Measurements from ENCODE around the gene CST7. TPM values are rescaled to one million over a fixed set of nuclear protein-coding genes. Genes with fewer than 3 reads are reported as not detected.
"Not testable (repeated sequence)": the region's sequence is repeated elsewhere in the genome, so short reads cannot be mapped to it uniquely, and the experiment has no call there.

Gene CST7
- total RNA-seq, 1 donor from 2014 or later, result not detected

DNA sequence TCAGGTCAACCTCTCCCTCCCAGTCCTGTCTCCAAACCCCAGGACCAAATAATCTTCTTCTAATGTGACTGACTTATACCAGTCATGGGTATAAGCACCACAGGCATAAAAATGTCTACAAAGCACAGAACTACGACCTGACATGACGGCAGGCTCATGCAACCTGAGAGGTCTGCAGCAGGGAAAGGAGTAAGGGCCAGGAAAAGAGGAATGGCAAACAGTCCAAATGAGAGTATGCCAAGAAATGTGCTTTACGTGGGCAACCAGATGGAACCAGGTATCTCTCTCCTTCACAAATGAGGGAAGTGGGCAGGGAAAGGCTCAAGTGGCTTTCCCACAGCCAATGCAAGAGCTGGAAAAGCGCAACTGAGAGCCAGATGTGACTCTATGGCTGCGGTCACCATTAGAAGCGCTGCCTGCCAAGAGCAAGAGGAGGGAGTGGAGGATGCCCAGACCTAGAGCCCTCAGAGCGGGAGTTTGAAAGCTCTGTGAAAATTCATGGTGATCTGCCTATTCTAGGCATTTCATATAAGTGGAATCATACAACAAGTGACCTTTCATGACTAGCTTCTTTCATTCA, 37.5 kb downstream of the CST7 start:
- no peak for DNase-seq (ENCODE audit: low spot score)

DNA sequence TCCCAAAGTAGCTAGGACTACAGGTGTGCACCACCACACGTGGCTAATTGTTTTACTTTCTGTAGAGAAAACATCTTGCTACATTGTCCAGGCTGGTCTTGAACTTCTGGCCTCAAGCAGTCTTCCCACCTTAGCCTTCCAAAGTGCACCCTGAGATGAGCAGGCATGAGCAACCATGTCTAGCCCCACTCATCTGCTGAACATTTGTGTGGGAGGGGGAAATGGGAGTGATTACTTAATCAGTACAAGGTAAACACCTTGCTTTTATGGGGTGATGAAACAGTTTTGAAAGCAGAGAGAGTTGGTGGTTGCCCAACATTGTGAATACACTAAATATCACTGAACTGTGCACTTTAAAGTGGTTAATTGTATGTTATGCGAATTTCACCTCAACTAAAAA, 38.2 kb downstream of the CST7 start:
- DNase-seq (ENCODE audit: low spot score), result no peak

DNA sequence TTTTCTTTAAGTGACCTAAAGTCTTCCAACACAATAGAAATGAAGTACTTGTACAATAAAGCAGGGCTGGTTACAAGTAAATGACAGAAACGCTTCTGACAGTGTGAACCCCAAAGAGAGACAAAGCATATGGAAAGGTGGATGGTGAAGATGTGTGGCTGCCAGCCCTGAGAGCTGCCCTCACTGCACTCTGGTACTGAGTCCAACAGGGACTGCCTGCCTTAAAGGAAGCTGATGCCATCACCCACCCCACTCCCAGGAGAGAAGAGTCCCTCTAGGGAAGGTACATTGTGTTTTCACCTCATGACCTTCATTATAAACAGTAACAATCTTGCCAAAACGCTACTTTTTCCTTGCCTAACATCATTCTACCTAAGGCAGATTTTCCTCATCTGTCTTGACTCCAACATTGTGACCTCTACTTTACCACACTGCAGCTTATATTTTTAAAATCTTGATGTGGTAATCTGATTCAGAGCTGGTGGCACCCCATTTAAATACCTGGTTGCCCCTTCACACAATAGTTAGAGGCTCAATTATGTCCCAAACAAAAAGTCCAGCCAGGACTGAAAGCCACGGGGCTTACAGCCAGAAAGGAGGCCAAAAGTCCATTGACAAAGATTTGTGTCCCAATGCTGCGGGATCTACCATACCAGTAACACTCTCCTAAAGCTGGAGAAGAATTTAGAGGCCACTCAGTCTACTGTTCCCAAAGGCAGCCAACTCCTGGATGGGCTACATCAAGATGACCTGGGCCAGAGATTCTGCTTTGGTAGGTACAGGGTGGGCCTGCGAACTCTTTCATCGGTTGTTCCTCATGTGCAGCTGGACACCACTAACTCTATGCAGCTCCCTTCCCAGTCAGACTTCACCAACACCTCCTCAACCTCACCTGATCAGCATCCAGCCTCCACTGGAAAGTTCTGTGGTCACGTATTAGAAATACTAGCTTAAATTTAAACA, 39.1 kb downstream of the CST7 start:
- no peak for DNase-seq (ENCODE audit: low spot score)

DNA sequence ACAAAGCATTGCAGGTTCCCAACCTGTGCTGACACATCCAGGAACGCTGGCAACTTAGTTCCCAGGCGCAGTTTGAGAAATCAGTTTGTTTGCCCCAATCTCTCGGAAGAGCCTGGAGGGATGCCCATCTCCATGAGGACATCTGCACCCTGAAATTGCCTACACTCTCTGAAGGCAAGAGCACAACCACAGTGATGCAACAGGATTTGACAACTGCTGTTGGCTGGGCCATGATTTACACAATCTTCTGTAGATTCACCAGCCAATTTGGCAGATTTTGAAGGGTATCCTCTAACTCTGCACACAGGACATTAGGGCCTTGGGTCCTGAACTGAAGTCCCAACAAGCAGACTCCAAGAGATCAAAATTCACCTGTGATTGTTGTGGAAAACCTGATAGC, 40.1 kb downstream of the CST7 start:
- DNase-seq (ENCODE audit: low spot score), result no peak

DNA sequence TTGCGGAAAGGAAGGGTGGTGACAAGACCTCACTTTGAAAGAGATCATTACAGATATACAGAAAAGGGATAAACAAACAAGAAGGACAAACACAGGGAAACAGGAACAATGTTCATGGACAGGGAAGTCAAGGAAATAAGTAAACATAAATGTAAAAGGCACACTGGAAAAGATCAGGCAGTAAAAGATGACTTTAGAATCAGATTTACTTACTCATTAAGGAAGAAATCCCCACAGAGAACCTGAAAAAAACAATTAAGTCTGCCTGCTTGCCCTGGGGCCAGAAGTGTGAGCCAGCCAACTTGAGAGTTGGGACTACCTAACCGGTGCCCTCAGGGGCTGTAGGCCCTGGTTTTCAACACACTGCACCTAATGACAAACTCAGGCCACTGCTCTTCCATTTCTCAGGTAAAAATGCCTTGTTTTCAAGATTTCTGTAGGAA, 41.8 kb downstream of the CST7 start:
- DNase-seq (ENCODE audit: low spot score), result no peak

DNA sequence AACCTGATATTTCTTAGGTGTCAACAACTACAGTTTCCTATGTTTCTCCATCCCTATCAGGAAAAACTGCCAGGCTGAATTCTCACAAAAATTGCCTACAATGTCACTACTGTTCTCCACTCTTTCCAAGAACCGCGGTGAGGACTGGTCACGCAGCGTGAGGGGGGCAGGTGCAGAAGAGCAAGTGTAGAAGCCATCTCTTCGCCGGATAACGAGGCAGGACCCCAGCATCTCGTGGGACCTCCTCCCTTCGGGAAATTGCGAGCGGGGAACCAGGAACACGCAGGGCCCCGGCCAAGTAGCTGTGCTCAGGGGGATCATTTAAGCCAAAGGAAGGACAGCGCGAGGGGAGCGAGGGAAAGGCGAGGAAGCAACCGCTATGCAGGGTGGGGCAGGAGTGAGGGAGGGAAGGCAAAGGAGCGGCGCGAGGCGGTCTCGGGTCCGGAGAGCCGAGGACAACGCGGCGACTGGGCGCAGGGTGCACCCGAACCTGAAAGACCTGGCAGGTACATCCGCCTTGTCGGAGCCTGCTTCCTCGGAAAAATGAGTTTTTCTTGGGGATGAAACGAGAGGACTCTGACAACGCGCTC, 42.9 kb downstream of the CST7 start:
- peak; percentile 35 for DNase-seq (ENCODE audit: low spot score)

DNA sequence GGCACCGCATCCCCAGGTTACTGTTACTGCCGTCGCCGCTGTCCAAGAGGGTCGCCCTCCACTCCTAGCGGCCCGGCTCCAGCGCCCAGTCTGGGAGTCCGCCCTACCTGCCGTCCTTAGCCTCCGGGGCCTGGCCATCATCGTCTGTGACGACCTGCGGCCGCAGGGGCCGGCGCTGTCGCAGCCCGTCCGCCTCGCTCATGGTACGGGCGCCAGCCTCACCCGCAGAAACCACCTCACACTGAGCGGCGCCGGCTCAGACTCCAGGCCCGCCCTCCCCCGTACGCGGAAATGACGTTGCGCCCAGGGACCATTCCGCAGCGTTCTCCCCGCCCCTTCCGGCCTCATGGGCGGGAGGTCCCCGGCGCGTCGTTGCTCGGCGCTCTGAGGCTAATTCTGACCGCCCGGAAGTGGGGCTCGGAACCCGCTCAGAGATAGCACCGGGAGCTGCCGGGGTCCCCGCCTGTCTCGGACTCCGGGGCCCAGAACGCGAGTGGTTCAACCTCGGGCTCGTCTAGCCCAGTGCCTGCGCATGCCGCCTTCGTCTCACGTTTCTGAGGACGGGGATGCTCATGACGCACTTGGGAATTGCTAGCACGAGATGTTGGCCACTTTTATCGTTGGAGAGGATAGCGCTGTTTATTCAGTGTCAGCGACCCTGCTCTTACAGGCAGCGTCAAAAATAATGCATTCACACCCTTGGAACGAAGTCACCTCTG, 43.6 kb downstream of the CST7 start, which contains the start of gene APMAP:
Gene APMAP (minus strand): TSS at position 265 of the 719 bp plus-strand sequence. CDS start 63 bp downstream, at position 202.
- peak; percentile 97 for DNase-seq (ENCODE audit: low spot score)

DNA sequence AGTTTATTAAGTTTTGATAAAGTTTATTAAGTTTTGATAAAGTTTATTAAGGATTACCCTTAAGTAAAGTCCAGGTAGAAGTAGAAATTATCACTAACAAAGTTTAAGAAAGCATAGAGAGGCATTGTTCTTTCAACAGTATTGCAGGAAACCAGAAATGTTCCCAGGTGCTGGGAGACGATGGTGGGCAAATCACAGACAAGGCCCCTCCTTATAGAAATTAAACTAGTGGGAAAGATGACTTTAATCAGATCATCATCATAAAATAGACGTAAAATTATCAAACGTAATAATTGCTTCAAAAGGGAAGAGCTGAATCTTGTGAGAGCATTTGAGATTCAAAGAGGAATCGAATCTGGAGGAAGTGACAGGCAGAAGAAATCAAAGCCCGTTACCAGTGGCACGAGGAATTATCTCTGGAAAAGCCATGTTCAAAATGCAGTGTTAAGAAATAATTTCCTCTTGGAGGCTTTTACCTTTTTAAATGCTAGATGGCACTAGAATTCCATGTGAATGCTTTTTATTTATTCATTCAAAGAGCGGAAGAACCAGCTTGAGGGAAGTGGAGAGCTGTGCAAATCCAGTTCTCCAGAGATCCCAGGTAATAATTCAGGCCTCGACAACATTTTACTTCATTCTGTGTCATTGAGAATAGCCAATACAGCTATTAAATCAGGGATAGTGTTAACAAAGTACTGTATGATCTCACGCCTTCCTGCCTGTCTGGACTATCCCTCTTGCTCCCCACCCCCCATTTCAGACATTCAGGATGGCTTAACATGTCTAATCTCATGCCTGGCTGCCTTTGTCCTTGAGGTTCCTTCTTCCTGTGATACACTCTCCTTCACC, 44.5 kb downstream of the CST7 start:
- DNase-seq (ENCODE audit: low spot score), result peak; percentile 67

DNA sequence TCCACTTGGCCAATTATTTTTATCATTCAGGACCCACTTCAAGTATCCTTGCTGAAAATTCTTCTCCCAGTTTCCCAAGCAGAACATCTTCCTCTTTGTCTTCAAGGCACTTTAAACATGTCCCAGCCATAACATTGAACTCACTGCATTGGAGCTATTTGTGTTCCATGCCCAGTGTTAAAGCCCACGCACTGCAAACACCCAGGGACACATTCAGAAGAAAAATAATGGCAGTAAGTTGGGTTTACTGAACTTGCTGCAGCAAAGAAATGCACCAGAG, 45.1 kb downstream of the CST7 start:
- DNase-seq (ENCODE audit: low spot score), result no peak

DNA sequence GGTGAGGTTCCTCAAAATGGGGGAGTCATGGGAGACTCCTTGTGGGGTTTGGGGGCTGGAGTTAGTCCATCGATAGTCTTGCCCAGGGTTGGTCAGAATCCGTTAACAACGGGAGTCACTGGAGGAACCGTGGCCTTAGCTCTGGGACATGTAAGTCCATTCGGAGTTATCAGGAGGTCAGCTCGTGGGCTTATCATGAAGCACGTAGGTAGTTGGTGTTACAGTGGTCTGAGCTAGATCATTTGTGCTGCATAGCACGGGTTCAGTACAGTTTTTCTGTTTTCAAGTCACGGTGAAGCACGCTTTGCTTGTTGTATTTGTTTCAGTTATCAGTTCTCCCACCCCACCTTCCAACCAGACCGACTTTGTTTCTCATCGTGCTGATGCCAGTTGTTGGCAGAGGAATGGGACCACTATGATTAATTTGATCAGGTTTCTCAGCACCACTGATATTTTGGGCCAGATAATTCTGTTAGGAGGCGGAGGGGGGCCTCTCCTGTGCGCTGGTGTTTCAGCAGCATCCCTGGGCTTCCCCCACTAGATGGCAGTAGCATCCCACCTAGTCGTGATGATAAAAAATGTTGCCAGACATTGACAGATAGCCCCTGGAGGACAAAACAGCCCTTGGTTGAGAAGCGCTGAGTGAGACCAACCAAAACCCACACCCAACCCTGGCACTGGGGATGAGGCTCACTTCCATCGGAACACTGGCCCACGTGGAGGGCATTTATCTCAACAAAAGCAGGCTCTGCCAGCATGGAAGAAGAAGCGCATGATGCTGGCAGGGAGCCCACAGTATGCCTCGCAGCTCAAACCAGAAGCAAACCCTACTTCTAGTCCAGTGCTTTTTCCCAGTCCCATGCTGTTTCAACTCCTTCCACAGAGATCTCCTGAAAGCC, 45.6 kb downstream of the CST7 start:
- DNase-seq (ENCODE audit: low spot score), result peak; percentile 88

DNA sequence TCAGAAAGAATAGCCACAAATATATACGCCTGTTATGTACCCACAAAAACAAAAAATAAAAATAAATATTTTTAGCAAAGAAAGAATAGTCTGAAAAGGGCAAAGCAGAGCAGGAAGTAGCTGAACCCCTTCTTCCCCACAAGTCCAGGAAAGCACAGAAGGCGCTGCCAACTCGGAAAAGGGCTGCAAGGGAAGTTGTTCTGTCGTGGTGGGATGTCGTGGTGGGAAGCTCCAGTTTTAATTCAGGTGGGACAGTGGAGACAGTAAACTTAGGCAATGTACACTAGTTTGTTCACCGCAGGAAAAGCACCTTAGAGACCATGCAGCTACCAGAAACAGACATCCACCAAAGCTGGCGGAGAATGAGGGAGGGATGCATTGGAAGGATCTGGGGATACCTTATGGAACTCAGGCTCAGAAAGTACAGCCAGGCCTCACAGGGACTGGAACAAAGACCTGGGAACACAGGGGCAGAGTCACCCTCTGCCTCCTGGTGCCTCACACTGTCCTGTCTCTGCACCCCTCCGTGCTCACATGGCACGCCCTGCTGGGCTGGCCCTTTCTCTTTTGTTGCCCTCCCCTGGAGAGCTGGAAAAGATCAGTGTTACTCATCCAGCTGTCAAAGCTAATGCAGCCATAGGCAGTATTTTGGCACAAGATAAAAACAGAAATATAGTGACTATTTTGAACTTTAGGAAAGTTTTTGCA, 46.8 kb downstream of the CST7 start:
- peak; percentile 87 for DNase-seq (ENCODE audit: low spot score)

DNA sequence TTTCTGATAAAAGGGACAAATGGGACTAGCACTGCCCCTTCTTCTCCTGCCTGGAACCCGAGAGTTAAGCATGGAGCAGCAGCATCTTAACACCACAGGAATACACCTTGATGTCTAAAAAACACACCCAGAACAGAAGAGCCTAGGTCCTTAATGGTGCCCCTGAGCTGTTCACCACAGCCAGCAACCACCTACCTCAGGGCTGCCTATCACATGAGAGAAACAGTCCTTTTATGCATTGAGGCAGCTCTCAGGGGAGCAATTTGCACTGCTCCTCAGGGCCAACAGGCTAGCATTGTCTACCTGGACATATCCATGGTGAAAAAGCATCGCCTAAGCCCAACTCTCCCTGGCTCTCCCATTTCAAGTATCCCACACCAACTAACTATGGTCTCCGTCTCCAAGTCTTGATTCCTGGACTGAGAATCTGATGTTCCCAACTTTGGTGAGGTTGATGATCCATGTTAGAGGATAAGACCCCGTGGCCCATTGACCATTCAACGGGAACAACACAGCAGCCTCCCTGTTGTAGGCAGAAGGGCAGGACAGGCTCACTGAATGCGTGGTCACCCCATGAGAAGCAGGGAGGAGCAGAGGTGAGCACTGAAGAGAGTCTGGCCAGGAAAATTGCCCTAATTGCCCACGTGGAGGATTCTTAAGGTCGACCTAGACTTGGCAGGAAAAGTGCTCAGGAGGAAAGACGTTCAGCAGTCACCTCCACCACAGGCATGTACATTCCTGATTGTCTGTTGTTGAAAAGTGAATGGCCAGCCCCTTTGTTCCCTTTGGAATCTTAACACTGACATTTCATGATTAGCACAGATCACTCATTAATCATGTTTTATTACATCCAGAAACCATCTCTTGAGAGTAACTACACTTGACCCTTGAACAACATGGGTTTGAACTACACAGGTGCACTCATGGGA, 47.6 kb downstream of the CST7 start:
- DNase-seq (ENCODE audit: low spot score), result no peak

DNA sequence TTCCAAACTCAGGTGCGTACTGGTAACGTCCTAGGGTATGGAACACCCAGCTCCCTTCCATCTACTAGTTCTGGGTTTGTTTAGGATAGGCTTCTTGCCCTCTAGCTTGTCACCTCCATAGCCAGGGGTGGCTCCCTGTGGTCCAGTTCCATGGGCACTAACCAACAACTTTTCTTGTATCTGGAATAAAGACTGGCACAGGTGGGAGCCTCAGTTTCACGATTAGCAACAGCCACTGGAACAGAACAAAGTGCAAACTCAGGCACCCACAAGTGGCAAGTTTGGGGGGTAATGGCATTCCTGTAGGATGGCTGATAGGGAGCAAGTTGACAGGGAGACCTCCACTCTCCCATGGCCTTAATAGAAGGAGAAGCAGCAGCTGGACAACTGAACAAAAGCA, 49.1 kb downstream of the CST7 start:
- no peak for DNase-seq (ENCODE audit: low spot score)

DNA sequence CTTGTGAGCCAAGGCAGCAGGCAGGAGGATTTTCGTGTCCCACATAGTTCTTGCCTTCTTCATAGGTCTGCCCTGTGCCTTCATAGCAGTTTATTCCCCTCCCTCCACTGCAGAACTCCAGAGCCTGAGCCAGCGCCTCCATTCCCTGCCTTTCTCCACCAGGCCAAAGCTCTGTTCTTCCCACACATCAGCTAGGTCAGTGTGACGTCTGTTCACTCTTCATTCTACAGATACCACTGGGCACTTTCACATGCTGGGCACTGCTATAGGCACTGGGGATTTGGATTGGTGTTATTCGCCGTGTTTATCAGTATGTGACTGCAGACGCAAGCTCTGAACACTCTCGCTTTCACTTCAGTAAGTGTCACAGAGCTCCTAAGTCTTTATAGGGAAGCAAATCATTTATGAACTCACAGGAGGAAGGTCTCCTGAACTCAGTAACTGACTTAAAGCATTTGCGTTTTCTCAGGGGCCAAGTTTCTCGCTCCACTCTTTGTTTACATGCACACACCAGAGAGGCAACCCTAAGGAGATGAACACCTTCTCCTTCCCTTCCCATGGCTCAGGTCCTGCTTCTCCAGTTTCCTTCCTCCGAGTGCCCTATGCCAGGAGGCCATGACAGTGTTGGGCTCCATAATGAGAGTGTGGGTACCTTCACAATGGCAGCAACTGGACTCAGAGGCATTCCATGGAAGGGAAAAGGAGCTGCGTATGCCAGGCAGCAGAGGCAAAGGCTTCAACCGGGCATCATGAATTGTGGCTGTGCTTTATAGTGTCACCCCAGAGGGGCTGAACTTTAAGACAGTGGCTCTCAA, 49.8 kb downstream of the CST7 start:
- peak; percentile 51 for DNase-seq (ENCODE audit: low spot score)

DNA sequence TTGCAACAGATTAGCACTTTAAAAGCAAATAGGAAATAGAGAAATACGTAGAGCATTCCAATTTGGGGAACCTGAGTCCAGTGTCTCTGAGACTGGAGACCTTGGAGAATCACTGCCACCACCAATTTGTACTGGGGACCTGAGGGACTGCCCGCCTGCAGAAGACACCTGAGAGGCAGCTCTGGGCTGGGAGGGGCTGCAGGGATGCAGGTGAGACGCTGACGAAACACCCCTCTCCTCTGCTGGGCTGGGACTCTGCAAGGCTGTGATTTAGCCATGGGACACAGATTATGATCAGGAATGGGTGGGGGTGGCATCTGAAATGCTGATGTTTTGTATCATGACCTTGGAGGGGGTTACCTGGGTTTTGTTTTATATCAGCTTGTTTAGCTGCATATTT, 50.5 kb downstream of the CST7 start:
- no peak for DNase-seq (ENCODE audit: low spot score)

DNA sequence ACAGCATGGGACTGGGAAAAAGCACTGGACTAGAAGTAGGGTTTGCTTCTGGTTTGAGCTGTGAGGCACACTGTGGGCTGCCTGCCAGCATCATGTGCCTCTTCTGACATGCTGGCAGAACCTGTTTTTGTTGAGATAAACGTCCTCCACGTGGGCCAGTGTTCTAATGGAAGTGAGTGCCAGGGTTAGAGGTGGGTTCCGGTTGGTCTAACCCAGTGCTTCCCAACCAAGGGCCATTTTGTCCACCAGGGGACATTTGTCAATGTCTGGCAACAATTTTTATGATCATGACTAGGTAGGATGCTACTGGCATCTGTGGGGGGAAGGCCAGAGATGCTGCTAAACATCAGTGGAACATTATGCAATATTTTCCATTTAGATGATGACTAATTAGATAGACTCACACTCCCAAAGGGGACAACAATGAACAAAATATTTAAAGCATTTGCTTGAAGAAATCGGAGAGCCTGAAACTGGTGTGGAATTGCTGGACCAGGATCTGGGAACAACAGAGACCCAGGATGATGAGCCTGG, 51.3 kb downstream of the CST7 start:
- DNase-seq (ENCODE audit: low spot score), result peak; percentile 66

DNA sequence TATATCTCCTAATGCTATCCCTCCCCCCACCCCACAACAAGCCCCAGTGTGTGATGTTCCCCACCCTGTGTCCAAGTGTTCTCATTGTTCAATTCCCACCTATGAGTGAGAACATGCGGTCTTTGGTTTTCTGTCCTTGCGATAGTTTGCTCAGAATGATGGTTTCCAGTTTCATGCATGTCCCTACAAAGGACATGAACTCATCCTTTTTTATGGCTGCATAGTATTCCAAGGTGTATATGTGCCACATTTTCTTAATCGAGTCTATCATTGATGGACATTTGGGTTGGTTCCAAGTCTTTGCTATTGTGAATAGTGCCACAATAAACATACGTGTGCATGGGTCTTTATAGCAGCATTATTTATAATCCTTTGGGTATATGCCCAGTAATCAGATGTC, 52.3 kb downstream of the CST7 start:
- not testable (repeated sequence) for DNase-seq (ENCODE audit: low spot score)

Data from umbilical cord (tissue), 2 donors.